Right lobe of liver (tissue), 4 donors: ENCODE measurements around the gene ISM2.

Source experiments
- POLR2A ChIP-seq: fragments of 450-650 bp; IDR thresholded peaks from one replicate; pipeline ENCODE4 v1.6.1; 2017; ENCODE audit warnings: antibody characterized with exemption, mild to moderate bottlenecking
- TF ChIP-seq, protein P1 (sequence below), 4 donors: fragments of 200-600 bp in 3 of 4; fragments of 450-650 bp in 1 of 4; IDR thresholded peaks; one replicate each; pipeline versions ENCODE4 v1.5.1 to v1.8.0; 2016 to 2022; ENCODE audit warnings: antibody characterized with exemption in 4 of 4, mild to moderate bottlenecking in 2 of 4
- donor health status: DM: no; HTN: no; CAD: no.
- donor health status: DM: no; HTN: no; CAD: no.
- donor health status: DM: no; HTN: yes; CAD: no.

DNA sequence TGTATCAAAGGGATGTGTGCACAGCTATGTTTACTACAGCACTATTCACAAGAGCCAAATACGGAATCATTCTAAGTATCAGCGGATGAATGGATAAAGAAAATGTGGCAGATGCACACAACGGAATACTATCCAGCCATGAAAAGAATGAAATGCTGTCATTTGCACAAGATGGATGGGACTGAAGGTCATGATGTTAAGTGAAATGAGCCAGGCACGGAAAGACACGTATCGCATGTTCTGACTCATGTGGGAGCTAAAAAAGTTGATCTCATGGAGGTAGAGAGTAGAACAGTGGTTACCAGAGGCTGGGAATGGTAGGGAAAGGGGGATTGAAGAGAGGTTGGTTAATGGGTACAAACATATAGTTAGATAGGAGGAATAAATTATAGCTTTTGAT, 25.9 kb upstream of the ISM2 start:
- TF ChIP-seq, protein P1, sequence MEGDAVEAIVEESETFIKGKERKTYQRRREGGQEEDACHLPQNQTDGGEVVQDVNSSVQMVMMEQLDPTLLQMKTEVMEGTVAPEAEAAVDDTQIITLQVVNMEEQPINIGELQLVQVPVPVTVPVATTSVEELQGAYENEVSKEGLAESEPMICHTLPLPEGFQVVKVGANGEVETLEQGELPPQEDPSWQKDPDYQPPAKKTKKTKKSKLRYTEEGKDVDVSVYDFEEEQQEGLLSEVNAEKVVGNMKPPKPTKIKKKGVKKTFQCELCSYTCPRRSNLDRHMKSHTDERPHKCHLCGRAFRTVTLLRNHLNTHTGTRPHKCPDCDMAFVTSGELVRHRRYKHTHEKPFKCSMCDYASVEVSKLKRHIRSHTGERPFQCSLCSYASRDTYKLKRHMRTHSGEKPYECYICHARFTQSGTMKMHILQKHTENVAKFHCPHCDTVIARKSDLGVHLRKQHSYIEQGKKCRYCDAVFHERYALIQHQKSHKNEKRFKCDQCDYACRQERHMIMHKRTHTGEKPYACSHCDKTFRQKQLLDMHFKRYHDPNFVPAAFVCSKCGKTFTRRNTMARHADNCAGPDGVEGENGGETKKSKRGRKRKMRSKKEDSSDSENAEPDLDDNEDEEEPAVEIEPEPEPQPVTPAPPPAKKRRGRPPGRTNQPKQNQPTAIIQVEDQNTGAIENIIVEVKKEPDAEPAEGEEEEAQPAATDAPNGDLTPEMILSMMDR (IDR thresholded peaks at IDR 0.05), result no peak
- TF ChIP-seq POLR2A, result no peak
